SK-MEL-5 (cell line): ENCODE data around the gene MIPOL1. TPM values are rescaled to one million over a fixed set of nuclear protein-coding genes. Genes with fewer than 3 reads are reported as not detected.
"Not testable (repeated sequence)": the region's sequence is repeated elsewhere in the genome, so short reads cannot be mapped to it uniquely, and the experiment has no call there.

Experiments used
- DNase-seq: peaks from one replicate; pipeline ENCODE4 v3.0.0-alpha.2; 2016; ENCODE audit warnings: low read depth, low spot score
- in situ Hi-C: cut with HindIII; loops from 2 replicates; pipeline ENCODE4 v1.10.0; 2016; ENCODE audit warnings: low sequenced_read_pairs, high pct_unique_total_duplicates, low pct_unique_long_range_greater_than_20kb
- total RNA-seq: library from RNA; depleted of rRNA; stranded (reverse); fragments of >200 nt; shearing (Covaris generic); gene quantifications from 2 replicates; pipeline ENCODE4 v1.2.3, GENCODE V29; 2014

The MIPOL1 gene
- total RNA-seq, 1 experiment from 2014 or later, result 3.7 TPM

DNA sequence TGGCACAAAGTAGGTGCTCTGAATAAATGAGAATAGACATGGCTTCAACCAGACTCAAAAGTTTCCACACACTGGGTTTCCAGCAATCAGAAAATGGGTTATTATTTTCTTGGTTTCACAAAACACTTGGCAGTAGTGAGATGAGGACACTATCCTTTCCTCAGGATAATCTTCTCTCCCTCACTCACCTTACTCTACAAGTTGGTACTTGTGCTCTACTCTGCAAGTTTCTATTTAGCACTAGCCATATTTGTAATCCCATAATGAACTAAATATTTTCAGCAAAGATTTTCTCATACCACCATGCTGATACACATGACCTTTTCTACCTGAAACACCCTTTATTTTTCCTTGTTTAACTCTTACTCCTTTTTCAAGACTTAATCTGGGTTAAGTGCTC is 259.6 kb downstream of the MIPOL1 start:
- in situ Hi-C loops, result no loop called here
- DNase-seq, result no peak

DNA sequence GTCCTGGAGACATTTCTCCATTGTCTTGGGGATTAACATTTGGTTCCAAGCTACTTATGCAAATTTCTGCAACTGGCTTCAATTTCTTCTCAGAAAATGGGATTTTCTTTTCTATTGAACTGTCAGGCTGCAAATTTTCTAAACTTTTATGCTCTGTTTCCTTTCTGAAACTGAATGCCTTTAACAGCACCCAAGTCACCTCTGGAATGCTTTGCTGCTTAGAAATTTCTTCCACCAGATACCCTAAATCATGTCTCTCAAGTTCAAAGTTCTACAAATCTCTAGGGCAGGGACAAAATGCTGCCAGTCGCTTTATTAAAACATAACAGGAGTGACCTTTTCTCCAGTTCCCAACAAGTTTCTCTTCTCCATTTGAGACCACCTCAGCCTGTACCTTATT is 264.7 kb downstream of the MIPOL1 start:
- DNase-seq, in situ Hi-C loops: not testable (repeated sequence)

DNA sequence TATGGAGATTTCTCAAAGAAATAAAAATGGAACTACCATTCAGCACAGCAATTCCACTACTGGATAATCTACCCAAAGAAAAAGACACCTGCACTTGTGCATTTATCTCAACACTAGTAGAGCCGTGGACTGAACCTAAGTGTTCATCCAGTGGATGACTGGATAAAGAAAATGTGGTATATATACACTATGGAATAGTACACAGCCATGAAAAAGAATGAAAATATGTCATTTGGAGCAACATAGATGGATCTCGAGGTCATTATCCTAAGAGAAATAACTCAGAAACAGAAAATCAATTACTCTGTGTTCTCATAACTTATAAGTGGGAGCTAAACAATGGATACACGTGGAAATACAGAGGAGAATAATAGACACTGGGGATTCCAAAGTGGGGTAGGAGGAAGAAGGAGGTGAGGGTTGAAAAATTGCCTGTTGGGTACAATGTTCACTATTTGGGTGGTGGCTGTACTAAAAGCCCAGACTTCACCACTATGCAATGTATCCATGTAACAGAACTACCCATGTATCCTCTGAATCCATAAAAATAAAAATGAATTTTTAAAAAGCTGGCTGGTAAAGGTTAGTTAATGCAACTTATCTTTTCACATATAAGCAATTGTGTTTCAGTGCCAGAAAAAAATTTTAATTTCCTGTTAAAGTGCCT is 266.6 kb downstream of the MIPOL1 start:
- no peak for DNase-seq
- in situ Hi-C loops, result no loop called here

DNA sequence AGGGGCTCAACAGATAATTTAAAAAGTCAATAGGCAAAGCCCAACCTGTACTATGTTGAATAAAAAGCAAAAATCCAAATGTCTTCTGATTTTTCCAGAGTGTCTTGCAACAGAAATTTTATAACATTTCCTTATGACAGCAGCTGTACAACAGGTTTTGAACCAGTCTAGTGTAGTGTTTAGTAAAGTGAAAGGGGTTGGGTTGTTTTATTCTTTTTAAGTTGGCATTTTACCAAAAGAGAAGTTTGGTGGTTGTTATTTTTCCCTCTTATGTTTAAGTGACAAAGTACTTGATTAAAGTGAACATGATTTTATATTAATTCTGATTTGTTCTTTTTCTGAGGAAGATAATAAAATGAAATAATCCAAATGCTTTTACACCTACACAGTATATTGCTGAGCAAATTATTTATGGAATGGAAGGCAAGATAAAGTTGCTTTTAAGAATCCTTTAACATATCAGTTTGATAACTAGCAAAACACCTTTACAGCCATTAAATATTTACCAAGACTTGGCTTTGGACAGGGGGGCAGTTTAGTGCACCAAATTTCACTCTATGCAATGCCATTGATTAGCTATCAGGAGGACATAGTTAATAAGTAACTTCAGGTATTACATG is 268.4 kb downstream of the MIPOL1 start:
- in situ Hi-C loops, result no loop called here
- no peak for DNase-seq

DNA sequence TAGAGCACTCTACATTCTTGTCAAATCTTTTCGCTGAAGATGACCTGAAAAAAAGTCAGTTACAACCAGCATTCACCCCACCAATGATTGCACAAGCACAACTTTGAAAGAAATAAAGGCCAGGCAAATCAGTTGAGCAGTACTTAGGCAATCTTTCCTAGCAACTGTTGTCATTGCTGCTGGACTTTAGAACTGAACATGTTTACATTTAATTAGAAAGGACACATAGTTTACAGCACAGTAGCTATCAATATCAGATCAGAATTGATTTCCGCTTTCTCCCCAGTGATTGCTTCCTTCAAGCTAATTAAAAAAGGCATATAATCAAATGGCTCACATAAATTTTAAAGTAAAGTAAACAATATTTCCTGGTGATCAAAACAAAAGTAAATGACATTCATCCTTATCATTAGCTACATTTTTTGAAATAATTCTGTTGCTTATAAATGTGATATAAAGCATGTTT is 268.9 kb downstream of the MIPOL1 start:
- in situ Hi-C loops, result no loop called here
- no peak for DNase-seq

DNA sequence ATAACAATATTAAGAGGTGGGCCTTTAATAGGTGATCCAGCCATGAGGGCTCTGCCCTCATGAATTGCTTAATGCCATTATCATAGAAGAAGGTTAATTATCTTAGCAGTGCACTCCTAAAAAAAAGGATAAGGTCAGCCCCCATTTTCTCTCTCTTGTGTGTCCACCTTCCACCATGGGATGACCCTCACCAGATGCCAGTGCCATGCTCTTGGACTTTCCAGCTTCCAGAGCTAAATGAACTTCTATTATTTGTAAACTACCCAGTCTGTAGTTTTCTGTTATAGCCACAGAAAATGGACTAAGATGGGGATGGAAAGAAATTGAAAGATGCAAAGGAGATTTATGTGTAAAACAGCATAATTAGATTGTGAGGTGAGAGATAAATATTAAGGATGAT is 271.9 kb downstream of the MIPOL1 start:
- in situ Hi-C loops, result no loop called here
- DNase-seq, result no peak

DNA sequence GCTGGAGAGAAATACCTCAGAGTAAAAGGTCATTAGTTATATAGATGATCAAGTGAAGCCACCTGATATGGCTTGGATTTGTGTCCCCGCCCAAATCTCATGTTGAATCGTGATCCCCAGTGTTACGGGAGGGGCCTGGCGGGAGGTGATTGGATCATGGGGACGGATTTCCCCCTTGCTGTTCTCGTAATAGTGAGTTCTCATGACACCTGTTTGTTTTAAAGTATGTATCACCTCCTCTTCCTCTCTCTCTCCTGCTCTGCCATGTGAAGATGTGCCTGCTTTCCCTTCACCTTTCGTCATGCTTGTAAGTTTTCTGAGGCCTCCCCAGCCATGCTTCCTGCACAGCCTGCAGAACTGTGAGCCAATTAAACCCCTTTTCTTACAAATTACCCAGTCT is 272.5 kb downstream of the MIPOL1 start:
- no peak for DNase-seq
- in situ Hi-C loops, result no loop called here

DNA sequence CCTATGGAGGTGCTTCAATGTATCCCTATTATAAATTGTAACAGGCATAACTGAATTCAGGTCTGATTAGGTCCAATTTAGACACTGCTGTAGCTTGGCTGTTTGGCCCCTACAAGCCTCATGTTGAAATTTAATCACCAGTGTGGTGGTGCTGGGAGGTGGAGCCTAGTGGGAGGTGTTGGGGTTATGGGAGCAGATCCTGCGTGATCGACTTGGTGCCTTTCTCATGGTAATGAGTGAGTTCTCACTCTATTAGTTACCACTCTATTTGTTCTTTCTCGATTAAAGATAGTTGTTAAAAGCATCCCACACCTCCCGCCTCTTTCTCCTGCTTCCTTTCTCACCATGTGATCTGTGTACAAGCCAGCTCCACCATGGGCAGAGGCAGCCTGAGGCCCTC is 275.2 kb downstream of the MIPOL1 start:
- in situ Hi-C loops, result no loop called here
- DNase-seq, result no peak

DNA sequence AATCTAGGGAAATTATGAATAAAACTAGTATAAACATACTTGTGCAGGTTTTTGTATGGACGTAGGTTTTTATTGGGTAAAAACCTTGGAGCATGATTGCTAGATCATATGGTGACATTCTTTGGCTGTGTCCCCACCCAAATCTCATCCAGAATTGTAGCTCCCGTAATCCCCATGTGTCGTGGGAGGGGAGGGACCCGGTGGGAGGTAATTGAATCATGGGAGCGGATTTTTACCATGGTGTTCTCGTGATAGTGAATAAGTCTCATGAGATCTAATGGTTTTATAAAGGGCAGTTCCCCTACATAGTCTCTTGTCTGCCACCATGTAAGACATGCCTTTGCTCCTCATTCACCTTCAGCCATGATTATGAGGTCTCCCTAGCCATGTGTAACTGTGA is 276.5 kb downstream of the MIPOL1 start:
- no peak for DNase-seq
- in situ Hi-C loops, result no loop called here

DNA sequence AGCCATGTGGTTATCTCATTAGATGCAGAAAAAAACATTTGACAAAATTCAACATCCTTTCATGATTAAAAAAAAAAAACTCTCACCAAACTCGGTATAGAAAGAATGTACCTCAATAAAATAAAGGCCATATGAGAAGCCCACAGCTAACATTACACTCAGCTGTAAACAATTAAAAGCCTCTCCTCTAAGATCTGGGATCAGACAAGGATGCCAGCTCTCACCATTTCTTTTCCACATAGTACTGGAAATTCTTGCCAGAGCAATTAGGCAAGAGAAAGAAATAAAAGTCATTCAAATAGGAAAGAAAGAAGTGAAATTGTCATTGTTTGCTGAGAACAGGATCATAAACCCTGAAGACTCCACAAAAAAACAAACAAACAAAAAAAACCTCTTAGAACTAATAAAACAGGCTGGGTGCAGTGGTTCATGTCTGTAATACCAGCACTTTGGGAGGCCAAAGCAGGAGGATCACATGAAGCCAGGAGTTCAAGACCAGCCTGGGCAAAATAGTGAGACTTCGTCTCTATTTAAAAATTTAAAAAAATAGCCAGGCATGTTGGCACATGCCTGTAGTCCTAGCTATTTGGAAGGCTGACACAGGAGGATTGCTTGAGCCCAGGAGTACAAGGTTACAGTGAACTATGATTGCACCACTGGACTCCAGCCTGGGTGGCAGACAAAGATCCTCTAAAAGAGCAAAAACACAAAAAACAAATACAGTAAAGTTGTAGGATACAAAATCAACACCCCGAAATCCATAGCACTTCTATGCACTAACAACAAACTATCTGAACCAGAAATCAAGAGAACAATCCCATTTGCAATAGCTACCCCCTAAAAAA is 282.9 kb downstream of the MIPOL1 start:
- no peak for DNase-seq
- in situ Hi-C loops, result no loop called here

DNA sequence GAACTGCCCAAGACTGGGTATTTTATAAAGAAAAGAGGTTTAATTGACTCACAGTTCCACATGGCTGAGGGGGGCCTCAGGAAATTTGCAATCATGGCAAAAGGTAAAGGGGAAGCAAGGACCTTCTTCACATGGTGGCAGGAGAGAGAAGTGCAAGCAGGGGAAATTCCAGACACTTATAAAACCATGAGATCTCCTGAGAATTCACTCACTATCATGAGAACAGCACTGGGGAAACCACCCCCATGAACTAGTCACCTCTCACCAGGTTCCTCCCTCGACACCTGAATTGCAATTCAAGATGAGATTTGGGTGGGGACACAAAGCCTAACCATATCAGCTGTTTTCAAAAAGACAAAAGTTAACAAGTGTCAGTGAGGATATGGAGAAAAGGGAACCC is 284.7 kb downstream of the MIPOL1 start:
- DNase-seq, result no peak
- in situ Hi-C loops, result no loop called here

DNA sequence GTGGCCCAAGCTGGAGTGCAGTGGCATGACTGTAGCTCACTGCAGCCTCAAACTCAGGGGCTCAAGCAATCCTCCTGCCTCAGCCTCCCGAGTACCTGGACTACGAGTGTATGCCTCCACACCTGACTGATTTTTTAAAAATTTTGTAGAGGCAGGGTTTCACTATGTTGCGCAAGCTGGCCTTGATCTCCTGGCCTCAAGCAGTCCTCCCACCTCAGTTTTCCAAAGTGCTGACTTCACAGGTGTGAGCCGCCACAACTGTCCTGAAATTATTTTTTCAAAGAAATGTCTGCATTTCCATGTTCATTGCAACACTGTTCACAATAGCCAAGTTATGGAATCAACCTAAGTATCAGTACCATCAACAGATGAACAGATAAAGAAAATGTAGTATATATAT is 285.9 kb downstream of the MIPOL1 start:
- no peak for DNase-seq
- in situ Hi-C loops, result no loop called here

DNA sequence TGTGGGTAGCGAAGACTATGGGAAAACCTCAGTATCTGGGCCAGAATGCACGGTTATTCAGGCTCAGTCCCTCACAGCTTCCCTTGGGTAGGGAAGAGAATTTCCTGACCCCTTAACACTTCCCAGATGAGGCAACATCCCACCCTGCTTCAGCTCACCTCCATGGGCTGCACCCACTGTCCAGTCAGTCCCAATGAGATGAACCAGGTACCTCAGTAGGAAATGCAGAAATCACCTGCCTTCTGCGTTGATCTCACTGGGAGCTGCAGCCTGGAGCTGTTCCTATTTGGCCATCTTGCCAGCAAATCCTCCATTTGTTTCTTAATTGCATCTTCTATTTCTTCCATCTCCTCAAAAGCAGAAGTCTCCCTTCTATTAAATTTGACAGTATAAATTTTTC is 292.9 kb downstream of the MIPOL1 start:
- in situ Hi-C loops, result no loop called here
- no peak for DNase-seq

DNA sequence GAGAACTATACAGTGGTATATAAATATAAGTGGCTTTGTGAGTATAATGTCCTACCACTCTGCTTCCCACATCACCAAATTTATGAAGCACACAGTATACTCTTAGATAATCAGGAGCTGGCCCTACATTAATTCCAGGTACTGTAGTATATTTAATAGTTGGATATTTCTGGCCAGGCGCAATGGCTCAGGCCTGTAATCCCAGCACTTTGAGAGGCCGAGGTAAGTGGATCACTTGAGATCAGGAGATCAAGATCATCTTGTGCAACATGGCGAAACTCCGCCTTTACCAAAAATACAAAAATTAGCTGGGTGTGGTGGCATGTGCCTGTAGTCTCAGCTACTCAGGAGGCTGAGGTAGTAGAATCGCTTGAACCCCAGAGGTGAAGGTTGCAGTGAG is 293.3 kb downstream of the MIPOL1 start:
- in situ Hi-C loops, result no loop called here
- no peak for DNase-seq

DNA sequence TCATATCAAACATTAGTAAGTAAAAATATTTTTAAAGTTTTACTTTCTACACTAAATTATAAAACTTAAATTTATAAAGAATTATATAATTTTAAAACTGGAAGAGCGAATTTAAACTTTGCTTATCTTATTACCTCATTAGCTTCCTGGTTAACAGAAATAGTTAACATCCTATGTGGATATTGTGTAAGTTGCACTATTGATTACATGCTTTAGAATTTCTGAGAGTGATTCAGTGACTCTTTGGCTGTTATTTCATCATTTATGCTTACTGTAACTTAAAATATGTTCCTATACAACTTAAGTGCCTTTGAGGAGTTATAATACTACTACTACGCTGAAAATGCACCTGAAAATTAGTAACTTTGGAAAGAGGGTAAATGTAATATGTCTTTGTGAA is 295.9 kb downstream of the MIPOL1 start:
- no peak for DNase-seq
- in situ Hi-C loops, result no loop called here

DNA sequence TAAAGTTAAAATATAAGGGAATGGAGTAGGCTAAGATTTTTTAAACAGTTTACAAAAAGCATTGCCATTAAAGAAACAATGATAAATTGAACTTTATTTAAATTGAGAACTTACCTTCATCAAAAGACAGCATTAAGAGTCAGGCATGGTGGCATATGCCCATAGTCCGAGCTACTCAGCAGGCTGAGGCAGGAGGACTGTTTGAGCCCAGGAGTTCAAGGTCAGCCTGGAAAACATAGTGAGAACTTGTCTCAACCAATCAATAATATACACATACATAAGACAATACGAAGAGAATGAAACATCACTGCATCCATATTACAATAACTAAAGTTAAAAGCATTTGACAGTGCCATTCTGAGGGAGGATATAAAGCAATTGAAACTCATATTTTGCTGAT is 299.7 kb downstream of the MIPOL1 start:
- in situ Hi-C loops, result no loop called here
- no peak for DNase-seq

DNA sequence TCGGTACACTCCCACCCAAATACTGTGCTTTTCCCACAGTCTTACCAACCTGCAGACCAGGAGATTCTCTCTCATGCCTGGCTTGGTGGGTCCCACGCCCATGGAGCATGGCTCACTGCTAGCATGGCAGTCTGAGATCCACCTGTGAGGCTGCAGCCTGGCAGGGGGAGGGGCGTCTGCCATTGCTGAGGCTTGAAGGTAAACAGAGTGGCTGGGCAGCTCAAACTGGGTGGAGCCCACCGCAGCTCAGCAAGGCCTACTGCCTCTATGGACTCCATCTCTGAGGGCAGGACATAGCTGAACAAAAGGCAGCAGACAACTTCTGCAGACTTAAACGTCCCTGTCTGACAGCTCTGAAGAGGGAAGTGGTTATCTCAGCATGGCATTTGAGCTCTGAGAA is 304.1 kb downstream of the MIPOL1 start:
- in situ Hi-C loops, result no loop called here
- no peak for DNase-seq

DNA sequence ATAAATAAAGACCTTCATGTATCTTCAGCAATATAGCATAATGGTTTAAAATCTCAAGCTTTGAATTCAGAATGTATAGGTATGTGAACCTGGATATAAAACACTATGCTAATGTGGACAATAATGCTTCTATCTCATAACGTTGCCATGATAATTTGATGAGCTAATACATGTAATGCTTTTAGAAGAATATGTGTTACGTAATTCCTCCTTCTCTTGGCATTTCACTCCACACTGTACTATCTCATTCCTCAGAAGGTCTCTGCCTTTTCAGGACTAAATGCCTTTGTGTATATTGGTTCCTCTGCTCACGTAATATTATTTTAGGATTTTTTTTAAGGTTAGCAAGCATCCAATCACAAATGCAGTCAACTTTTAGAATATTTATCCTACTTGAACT is 310.8 kb downstream of the MIPOL1 start:
- DNase-seq, result no peak
- in situ Hi-C loops, result no loop called here

DNA sequence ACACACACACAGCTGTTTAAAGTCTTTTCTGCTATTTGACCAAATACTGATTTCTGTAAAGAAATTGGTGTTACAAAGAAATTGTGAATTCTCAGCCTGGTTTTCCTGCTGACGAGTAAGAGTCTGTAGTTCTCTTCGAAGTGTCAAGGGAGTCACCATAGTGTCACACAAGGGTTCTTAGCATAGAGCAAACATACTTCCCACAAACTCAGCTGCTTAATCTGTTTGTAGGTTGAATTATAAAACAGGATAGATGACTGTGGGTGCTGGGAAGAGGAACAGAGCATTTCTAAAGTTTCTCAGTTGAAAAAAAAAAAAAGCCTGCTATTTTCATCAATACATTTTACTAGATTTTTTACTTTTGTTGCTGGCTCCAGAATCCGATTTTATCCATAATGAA is 314.4 kb downstream of the MIPOL1 start:
- DNase-seq, result no peak
- in situ Hi-C loops, result no loop called here
